Activated CD4-positive, alpha-beta T cell treated with anti-CD3 and anti-CD28 coated beads, Interleukin-2, Interleukin-6, amounts not matched to agents 100 ng/mL and 50 ng/mL, durations not matched to agents 16 hours and 8 hours (primary cell): ENCODE measurements around the gene ZNF536.
"Not testable (repeated sequence)": the region's sequence is repeated elsewhere in the genome, so short reads cannot be mapped to it uniquely, and the experiment has no call there.

ENCODE experiments used
- DNase-seq: peaks from one replicate; pipeline ENCODE4 v3.0.0-alpha.2; 2020

ZNF536 gene

GRCh38 chr19:30490760-30491159 is 118.6 kb downstream of the ZNF536 start:
- no peak for DNase-seq

GRCh38 chr19:30492586-30493270 is 120.5 kb downstream of the ZNF536 start:
- no peak for DNase-seq

GRCh38 chr19:30497034-30497433 is 124.8 kb downstream of the ZNF536 start:
- DNase-seq, result no peak

- not testable (repeated sequence) for DNase-seq
Observed at GRCh38 chr19:30498085-30498484, 125.9 kb downstream of the ZNF536 start.

DNA sequence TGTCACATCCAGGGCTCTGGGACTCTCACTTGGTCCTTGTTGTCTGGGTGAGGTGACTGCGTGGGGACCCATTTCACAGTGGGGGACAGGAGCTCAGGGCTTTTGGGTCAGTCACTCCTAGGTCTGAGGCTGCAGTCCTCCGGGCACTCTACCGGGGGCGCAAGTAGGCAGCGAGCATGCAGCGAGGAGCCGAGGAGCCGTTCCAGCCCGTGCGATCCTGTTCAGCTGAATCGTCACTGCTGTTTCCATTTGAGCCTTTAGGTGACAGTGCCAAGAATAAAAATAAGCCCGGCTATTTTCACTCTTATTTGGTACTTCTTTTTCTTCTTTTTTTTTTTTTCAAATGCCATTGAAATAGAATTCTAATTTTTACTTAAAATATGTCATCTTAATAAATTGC is 126.5 kb downstream of the ZNF536 start:
- DNase-seq, result no peak

DNA sequence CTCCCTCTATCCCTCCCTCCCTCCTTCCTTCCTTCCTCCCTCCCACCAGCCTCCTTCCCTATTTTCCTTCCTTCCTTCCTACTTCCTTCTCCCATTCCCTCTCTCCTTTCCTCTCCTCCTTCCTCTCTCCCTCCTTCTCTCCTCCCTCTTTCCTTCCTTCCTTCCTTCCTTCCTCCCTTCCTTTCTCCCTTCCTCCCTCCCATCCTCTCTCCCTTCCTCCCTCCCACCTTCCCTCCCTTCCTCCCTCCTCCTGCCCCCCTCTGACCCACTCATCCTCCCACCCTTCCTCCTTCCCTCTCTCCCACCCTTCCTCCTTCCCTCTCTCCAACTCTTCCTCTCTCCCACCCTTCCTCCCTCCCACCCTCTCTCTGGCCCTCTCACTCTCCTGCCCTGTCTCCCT is 132.1 kb downstream of the ZNF536 start:
- DNase-seq, result no peak

DNA sequence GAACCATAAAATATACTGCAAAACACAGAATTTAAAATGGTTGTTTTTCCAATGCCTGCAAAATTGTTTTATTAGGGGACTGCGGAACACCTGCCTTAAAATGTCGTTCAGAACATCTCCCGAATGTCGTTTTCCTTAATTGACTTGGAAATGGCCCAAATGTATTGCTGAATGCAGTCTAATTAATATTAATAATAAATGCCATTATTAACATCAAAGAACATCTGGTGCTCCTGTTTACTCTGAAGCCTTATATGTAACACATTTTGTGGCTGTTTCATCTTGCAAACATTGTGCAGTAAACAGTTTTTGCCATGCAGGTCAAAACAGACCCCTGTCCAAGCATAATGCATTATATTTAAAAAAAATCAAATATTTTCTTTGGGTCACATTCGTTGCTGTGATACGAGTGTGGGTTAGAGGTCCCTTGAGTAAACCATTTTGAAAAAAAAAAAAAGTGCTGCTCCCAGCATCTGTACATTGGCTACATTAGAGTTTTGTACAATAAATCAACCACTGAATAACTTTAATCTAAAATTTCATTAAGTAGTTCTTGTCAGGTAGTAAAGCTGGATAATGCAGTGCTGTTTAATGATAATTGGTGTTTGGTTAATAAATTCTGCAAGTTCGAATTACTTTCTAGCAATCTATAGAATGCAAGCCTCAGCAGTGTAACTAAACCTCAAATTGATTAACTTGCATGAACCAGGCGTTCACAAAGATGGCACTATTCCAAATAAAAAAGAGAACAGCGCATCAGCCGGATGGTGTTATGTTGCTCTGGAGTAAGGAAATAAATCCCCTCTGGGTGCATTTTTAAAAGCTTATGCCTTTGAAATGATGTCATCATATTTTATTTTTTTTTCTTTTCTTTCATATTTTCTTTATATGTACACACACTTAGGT is 140.2 kb downstream of the ZNF536 start:
- no peak for DNase-seq

- no peak for DNase-seq
Observed at GRCh38 chr19:30513082-30513411, 140.9 kb downstream of the ZNF536 start.

- DNase-seq, result no peak
Observed at GRCh38 chr19:30516111-30516510, 143.9 kb downstream of the ZNF536 start.

DNA sequence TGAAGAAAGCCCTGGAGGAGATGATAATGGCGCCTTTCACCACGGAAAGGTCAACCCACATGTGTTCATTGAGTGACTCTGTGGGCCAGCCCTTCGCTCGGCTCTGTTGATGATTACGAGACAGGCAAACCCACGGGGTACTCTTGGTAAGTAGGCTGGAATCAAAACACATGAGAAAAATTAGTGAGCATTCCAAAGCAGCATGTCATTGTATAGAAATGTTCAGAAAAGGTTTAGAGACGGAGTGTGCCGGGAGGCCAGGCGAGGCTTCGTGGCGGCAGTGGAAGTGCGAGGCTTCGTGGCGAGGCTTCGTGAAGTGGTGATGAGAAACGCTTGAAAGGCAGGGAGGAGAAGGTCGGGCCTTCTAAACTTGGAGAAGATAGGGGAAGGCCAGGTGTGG is 144.3 kb downstream of the ZNF536 start:
- DNase-seq, result no peak

DNA sequence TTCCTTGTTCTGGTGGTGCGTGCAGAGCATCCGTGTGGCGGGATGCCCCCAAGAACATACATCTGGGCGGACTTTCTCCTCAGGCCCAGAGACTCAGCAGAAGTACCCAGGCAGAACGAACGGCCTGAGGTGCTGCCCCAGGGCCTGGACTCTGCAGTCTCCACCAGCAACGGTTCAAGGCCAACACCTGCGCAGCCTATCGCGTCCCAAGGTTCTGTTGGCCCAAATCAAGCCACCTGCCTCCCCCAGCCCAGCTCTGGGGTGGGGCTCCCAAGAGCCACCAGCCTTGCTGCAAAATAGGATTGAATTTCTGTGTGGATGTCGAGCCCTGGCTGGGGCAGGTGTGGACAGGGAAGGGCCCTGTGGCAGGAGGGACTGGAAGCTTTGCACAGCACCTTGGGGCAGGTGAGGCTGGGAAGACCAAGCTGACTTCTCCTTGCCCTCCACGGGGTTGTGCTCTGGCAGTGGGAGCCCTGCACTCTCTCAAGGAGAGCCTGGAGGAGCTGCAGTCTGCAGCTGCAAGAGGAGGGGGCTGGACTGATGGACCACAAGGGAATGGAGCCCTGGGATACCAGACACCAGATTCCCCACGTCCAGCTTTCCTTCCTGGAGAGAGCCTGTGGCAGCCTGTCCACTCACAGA is 146.9 kb downstream of the ZNF536 start:
- no peak for DNase-seq

- DNase-seq, result no peak
Observed at GRCh38 chr19:30519607-30520205, 147.5 kb downstream of the ZNF536 start.

GRCh38 chr19:30520735-30521479 is 148.7 kb downstream of the ZNF536 start:
- no peak for DNase-seq

DNA sequence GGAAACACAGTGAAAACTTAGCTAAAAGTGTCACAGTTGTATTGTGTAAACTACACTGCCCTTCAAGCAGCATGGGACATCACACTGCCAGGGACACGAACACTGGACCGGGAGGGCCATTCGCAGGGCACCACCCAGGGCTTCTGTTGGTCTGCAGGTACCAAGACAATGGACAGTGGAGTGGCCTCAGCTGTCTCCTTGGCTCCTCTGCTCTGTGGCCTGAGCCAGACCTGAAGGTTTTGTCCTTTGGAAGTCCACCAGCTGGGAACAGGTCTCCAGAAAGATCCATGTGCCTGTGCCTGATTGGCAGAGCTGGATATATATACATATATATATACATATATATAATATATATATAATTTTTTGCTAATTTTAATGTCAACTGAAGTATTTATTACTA is 149.8 kb downstream of the ZNF536 start:
- no peak for DNase-seq

DNA sequence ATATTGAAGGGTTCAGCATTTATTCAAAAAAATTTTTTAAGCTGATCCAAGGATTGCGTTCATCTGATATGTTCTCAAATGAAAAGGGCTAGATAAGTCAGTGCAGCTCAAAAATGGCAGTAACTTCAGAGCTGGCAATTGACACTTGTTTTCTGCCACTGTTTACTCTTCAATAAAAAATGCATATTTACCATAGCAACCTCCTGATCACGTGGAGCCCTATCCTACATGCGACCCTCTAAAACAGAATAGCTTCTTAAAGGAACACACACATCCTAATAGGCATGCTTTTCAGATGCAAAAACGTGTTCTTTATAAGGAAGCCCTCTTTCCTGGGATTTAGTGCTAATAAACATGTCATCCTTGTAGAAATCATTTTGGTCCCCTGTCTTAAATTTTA is 150.2 kb downstream of the ZNF536 start:
- DNase-seq, result no peak

GRCh38 chr19:30523791-30524190 is 151.6 kb downstream of the ZNF536 start:
- DNase-seq, result no peak

GRCh38 chr19:30525383-30525782 is 153.2 kb downstream of the ZNF536 start:
- no peak for DNase-seq

- DNase-seq, result no peak
Observed at GRCh38 chr19:30528919-30529318, 156.7 kb downstream of the ZNF536 start.

GRCh38 chr19:30529876-30530275 is 157.7 kb downstream of the ZNF536 start:
- no peak for DNase-seq

DNA sequence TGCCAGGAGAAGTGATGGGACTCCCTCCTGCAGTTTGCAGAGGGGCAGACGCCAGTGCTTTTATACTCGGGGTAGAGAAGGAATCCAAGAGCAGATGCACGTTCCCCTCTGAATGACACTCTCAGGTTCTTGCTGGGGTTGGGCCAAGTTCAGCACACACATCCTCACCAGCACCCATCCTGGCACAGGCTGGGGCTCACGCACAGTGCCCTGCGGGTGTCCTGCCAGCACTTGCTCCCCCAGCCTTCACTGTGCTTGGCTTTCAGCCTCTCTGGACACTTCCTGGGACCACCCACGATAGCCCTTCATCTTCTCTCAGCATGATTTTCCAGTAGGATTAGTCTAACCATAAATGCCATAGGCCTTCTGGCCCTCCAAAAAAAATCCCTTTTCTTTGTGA is 158.6 kb downstream of the ZNF536 start:
- DNase-seq, result no peak

DNA sequence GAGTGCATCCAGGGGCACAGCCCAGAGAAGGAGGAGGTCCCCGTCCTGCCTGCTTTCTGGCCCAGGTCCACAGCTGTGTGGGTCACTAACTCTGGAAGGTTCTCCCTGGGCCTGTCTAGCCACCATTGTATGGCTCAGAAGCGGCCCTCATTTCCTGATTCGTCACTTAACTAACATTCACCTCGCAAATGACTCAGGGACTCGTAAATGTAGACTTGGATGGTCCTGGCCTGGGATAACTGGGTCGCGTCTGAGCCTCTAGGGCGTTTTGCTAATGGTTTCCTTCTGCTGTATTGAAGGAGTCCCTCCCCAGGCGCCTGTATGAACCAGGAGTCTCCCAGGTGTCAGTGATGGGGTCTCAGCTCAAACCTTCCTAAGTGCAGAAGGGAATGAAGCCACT is 162.8 kb downstream of the ZNF536 start:
- DNase-seq, result no peak

DNA sequence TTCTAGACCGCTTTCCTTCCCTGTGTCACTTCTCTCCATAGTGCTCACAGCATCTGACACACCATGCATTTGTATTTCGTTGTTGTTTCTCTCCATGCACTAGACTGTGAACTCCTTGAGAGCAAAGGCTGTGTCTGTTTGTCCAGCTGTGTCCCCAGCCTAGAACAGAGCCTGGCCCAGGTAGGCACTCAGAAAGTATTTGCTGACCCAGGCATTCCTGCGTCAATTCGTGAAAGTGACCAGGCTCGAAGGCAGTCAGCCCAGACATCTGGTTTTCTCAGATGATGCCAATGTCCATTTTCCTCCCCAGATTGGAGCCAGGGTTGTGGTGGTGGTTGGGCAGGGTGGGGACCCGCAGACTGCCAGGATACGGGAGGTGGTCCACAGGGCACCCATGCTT is 164.8 kb downstream of the ZNF536 start:
- DNase-seq, result no peak

DNA sequence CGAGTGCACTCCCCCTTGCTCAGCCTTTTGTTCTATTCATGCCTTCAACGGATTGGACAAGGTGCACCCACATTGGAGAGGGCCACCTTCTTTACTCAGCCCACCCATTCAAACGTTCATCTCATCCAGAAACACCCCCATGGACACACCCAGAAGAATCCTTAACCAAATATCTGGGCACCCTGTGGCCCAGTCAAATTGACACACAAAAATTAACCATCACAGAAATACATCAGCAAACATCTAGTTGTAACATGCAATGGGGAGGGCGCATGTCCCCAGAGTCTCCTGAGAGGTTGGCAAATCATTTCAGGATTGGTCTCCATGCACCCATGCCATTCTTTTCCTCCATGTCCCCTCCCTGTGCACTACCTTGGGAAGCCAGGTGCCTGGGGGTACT is 167.1 kb downstream of the ZNF536 start:
- DNase-seq, result no peak
